ENCODE data around the gene PRDM1. TPM values are rescaled to one million over a fixed set of nuclear protein-coding genes. Genes with fewer than 3 reads are reported as not detected.

PRDM1 gene
- polyA plus RNA-seq, 1 experiment, result 4.6 TPM

- CTCF ChIA-PET, result interaction anchor here (0.5 kb wide), 1 partner anchor 37 kb away, joined by 3 read pairs; no protein-coding TSS in a partner anchor
These were observed 39.9 kb upstream of the PRDM1 start for GRCh38 chr6:106046116-106046853.

GRCh38 chr6:106046854-106047200 is 39.3 kb upstream of the PRDM1 start:
- no peak for DNase-seq (ENCODE audit: low read depth)
- Histone ChIP-seq H3K36me3 (ENCODE audit: control insufficient read depth, insufficient read depth, low read length) (no peaks in the 10 kb centered on the region), H3K4me3 (ENCODE audit: low read depth, low read length) (no peak overlapping the region), H3K27me3 (ENCODE audit: control insufficient read depth, insufficient read depth, low read length) (no peaks in the 10 kb centered on the region)
- ChIA-PET POLR2A (no interaction called here), CTCF (interaction anchor here (0.5 kb wide), 1 partner anchor 38 kb away, joined by 3 read pairs; no protein-coding TSS in a partner anchor)
- TF ChIP-seq CTCF (IDR thresholded peaks at IDR 0.05; ENCODE audit: insufficient read depth, low read depth, low read length), result no peak

More at GRCh38 chr6:106046116-106046853, 39.9 kb upstream of the PRDM1 start:
- H3K27me3 ChIP-seq (ENCODE audit: control insufficient read depth, insufficient read depth, low read length), result no peaks in the 10 kb centered on the region
- no peak for DNase-seq (ENCODE audit: low read depth)
- no peak overlapping the region for H3K4me3 ChIP-seq (ENCODE audit: low read depth, low read length)
- H3K36me3 ChIP-seq (ENCODE audit: control insufficient read depth, insufficient read depth, low read length), result no peaks in the 10 kb centered on the region
- no peak for TF ChIP-seq CTCF (IDR thresholded peaks at IDR 0.05; ENCODE audit: insufficient read depth, low read depth, low read length)
- POLR2A ChIA-PET, result no interaction called here

GRCh38 chr6:106048336-106048735 is 37.8 kb upstream of the PRDM1 start:
- H3K27me3 ChIP-seq (ENCODE audit: control insufficient read depth, insufficient read depth, low read length), result no peaks in the 10 kb centered on the region
- no peak for TF ChIP-seq CTCF (IDR thresholded peaks at IDR 0.05; ENCODE audit: insufficient read depth, low read depth, low read length)
- H3K4me3 ChIP-seq (ENCODE audit: low read depth, low read length), result no peak overlapping the region
- ChIA-PET CTCF (interaction anchor here (0.6 to 1.1 kb wide), 4 partner anchors 8 to 38 kb away, joined by 3 read pairs; partner anchors contain the start of gene PRDM1), POLR2A (no interaction called here)
- no peak for DNase-seq (ENCODE audit: low read depth)
- H3K36me3 ChIP-seq (ENCODE audit: control insufficient read depth, insufficient read depth, low read length), result no peaks in the 10 kb centered on the region

DNA sequence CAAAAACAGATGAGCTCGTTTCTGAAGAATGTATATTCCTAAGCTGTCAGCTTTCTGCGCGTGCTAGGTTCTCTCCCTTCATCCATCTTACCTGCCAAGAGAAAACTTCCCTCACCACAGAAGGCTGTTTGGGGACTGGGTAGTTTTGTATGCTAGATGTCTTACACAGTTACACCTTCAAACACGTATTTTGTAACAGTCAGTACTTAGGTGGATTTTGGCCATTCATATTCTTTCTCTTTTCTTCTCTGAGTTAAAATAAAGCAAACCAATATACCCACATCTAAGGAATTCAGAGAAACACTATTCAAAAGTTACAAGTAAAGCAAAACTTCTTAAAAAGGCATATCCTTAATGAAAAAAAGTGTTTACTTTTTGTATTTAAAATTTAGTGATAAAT is 35.6 kb upstream of the PRDM1 start:
- ChIA-PET POLR2A (no interaction called here), CTCF (no interaction called here)
- no peak for DNase-seq (ENCODE audit: low read depth)

DNA sequence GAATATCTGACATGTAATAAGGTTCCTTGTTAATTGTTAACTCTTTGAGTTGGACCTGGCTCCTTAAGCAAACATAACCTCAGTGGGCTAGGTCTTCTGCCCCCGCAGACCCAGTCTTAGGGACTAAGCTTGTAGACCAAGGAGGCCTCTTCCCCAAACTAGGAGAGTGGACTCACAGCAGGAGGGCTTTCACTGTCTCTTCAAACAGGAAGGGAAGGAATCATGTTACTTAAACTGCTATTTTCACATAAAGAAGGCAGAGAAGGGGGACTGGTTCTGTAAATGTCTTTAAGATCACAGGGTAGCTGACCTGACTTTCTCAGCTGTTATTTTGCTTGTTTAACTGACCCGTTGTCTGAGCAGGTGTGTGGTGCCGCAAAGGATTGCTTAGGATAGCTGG is 34.9 kb upstream of the PRDM1 start:
- CTCF ChIA-PET, result interaction anchor here (0.6 kb wide), 1 partner anchor 13 kb away, joined by 4 read pairs; no protein-coding TSS in a partner anchor
- Histone ChIP-seq H3K36me3 (ENCODE audit: control insufficient read depth, insufficient read depth, low read length) (no peaks in the 10 kb centered on the region), H3K27me3 (ENCODE audit: control insufficient read depth, insufficient read depth, low read length) (no peaks in the 10 kb centered on the region), H3K4me3 (ENCODE audit: low read depth, low read length) (no peak overlapping the region)
- TF ChIP-seq CTCF (IDR thresholded peaks at IDR 0.05; ENCODE audit: insufficient read depth, low read depth, low read length), result no peak
- DNase-seq (ENCODE audit: low read depth), result no peak
- POLR2A ChIA-PET, result interaction anchor here (0.7 kb wide), 1 partner anchor 230 kb away, joined by 3 read pairs; no protein-coding TSS in a partner anchor

More for the DNA sequence above, 35.6 kb upstream of the PRDM1 start:
- no peak for TF ChIP-seq CTCF (IDR thresholded peaks at IDR 0.05; ENCODE audit: insufficient read depth, low read depth, low read length)
- H3K4me3 ChIP-seq (ENCODE audit: low read depth, low read length), result no peak overlapping the region
- no peaks in the 10 kb centered on the region for H3K27me3 ChIP-seq (ENCODE audit: control insufficient read depth, insufficient read depth, low read length)
- no peaks in the 10 kb centered on the region for H3K36me3 ChIP-seq (ENCODE audit: control insufficient read depth, insufficient read depth, low read length)

Measured in BJ (cell line).